ENCODE measurements around the gene KATNB1. TPM values are rescaled to one million over a fixed set of nuclear protein-coding genes. Genes with fewer than 3 reads are reported as not detected.

KATNB1 gene
- total RNA-seq, 1 experiment from 2014 or later = 32.2 TPM

GRCh38 chr16:57751539-57752202, 16.1 kb downstream of the KATNB1 start:
- TF ChIP-seq TCF7L2 (IDR thresholded peaks at IDR 0.05; ENCODE audit: borderline replicate concordance, extremely low read depth, insufficient read depth, insufficient read length) (no peak), POLR2AphosphoS5 (IDR thresholded peaks at IDR 0.05; ENCODE audit: low read depth, low read length) (no peak), ZFX (IDR thresholded peaks at IDR 0.05) (no peak), CEBPB (IDR thresholded peaks at IDR 0.05; ENCODE audit: low read depth) (no peak), SRF (IDR thresholded peaks at IDR 0.05; ENCODE audit: low read depth) (no peak), YY1 (IDR thresholded peaks at IDR 0.05; ENCODE audit: extremely low read depth, insufficient replicate concordance, low read depth, low read length) (no peak), RAD21 (IDR thresholded peaks at IDR 0.05; ENCODE audit: low read depth) (no peak), SIN3A (IDR thresholded peaks at IDR 0.05; ENCODE audit: low read depth) (no peak), EZH2 (IDR thresholded peaks at IDR 0.05) (no peak), POLR2A (IDR thresholded peaks at IDR 0.05; ENCODE audit: borderline replicate concordance, extremely low read depth, insufficient read depth, insufficient read length) (no peak), ZNF274 (IDR thresholded peaks at IDR 0.05; ENCODE audit: low read depth, low read length) (no peak), CBX3 (IDR thresholded peaks at IDR 0.05; ENCODE audit: low read depth) (no peak), ZBTB33 (IDR thresholded peaks at IDR 0.05; ENCODE audit: extremely low read depth, insufficient replicate concordance, low read length) (no peak)
- TF ChIP-seq, protein P1, sequence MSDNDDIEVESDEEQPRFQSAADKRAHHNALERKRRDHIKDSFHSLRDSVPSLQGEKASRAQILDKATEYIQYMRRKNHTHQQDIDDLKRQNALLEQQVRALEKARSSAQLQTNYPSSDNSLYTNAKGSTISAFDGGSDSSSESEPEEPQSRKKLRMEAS (IDR thresholded peaks at IDR 0.05) = no peak
- TF ChIP-seq, protein P2, sequence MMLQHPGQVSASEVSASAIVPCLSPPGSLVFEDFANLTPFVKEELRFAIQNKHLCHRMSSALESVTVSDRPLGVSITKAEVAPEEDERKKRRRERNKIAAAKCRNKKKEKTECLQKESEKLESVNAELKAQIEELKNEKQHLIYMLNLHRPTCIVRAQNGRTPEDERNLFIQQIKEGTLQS (IDR thresholded peaks at IDR 0.05) = no peak
- no peaks in the 10 kb centered on the region for H3K4me1 ChIP-seq (ENCODE audit: control insufficient read depth in 1 of 2, insufficient read depth in 2 of 2, low read length in 2 of 2)
- no peak for ATAC-seq
- H3K36me3 ChIP-seq (ENCODE audit: control insufficient read depth in 1 of 2, insufficient read depth in 2 of 2, low read length in 2 of 2) = no peaks in the 10 kb centered on the region
- no peak overlapping the region for H3K4me2 ChIP-seq (ENCODE audit: low read length)
- no peak overlapping the region for H2AFZ ChIP-seq (ENCODE audit: low read depth, low read length, poor library complexity, severe bottlenecking)
- DNase-seq (ENCODE audit: low read depth, low spot score) = no peak
- no peaks in the 10 kb centered on the region for H3K79me2 ChIP-seq (ENCODE audit: insufficient read depth, low read length)
- no peaks in the 10 kb centered on the region for H4K20me1 ChIP-seq (ENCODE audit: insufficient read depth)
- H3K27ac ChIP-seq (ENCODE audit: low read depth, low read length) = no peak overlapping the region
- no peaks in the 10 kb centered on the region for H3K9me2 ChIP-seq (ENCODE audit: insufficient read depth)
- intact Hi-C loops (cut with micrococcal nuclease) = loop anchor here (10.0 kb wide), 1 partner anchor 143 kb away; no protein-coding TSS in a partner anchor
- no peaks in the 10 kb centered on the region for H3K9me3 ChIP-seq (ENCODE audit: control insufficient read depth in 1 of 2, insufficient read depth in 1 of 2, low read depth in 1 of 2, low read length in 2 of 2)
- no peak overlapping the region for H3K4me3 ChIP-seq (replicated peaks in 1 of 2; ENCODE audit: low read depth in 1 of 2, low read length in 2 of 2)
- CTCF ChIA-PET = no interaction called here
- H3K9ac ChIP-seq (ENCODE audit: low read length) = no peak overlapping the region
- RAD21 ChIA-PET (ENCODE audit: low non-redundant PET in 1 of 2, low total read pairs in 2 of 2, uncharacterized antibody in 2 of 2, unreplicated experiment in 2 of 2) = no interaction called here
- no peaks in the 10 kb centered on the region for H3K27me3 ChIP-seq (ENCODE audit: insufficient read depth, low read length)
- BruUV-seq (replicated peaks) = no TSS peak
- POLR2A ChIA-PET = no interaction called here
